Measurements from ENCODE around the gene ZC3HAV1. TPM values are rescaled to one million over a fixed set of nuclear protein-coding genes. Genes with fewer than 3 reads are reported as not detected.
A peak's percentile ranks its signal among the peaks of the same experiment; 100 is the strongest.

Gene ZC3HAV1
- total RNA-seq, 1 experiment from 2014 or later: 38.0 TPM

DNA sequence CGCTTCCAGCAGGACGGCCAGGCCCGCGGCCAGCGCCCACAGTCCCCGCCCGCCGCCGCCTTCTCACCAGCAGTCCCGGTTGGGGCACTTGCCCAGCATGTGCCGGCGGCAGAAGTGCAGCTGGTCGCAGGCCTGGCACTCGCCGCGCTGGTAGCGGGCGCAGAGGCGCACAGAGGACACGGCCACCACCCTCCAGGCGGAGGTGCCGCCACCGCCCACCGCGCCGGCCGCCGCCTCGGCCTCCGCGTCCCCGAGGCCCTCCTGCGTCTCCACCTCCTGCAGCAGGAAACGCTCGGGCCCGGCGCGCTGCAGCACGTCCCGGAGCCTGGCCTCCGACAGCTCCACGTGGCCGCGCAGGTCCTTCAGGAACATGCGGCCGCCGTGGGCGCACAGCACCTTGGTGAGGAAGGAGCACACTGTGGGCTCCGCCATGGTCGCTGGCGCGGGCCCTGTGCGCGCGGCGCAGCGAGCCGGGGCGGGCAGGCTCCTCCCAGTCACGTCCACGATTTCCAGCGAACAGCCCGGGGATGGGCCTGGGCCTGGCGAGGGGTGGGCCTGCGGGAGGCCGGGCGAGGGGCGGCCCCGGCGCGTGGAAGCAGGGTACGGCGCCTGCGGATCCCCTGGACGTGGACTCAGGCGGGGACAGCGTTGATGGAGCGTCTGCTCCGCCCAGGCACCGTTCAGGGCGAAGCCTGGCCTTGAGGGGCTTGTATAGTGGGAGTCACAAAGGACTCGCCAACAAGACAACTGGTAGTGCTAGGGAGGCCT, 73.8 kb downstream of the ZC3HAV1 start, which contains the start of gene ZC3HAV1L (continued):
- TF ChIP-seq ZNF317 (CRISPR knock-in tag; IDR thresholded peaks at IDR 0.05; ENCODE audit: borderline replicate concordance, low read depth) (0 out of 2 replicates have a peak, but pooled peaks have one; percentile 30), NFYB (CRISPR knock-in tag; conservative IDR thresholded peaks at IDR 0.05; ENCODE audit: low read depth) (no peak; the same call in 1 of the 2 replicates), JAZF1 (CRISPR knock-in tag; IDR thresholded peaks at IDR 0.05) (no peak), NFE2L1 (CRISPR knock-in tag; IDR thresholded peaks at IDR 0.05) (peak; percentile 39; the same call in 1 of the 2 replicates), GABPB1 (CRISPR knock-in tag; IDR thresholded peaks at IDR 0.05) (no peak)
- TF ChIP-seq, protein P1, sequence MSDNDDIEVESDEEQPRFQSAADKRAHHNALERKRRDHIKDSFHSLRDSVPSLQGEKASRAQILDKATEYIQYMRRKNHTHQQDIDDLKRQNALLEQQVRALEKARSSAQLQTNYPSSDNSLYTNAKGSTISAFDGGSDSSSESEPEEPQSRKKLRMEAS (CRISPR knock-in tag; IDR thresholded peaks at IDR 0.05): peak; percentile 91
- TF ChIP-seq, protein P2, sequence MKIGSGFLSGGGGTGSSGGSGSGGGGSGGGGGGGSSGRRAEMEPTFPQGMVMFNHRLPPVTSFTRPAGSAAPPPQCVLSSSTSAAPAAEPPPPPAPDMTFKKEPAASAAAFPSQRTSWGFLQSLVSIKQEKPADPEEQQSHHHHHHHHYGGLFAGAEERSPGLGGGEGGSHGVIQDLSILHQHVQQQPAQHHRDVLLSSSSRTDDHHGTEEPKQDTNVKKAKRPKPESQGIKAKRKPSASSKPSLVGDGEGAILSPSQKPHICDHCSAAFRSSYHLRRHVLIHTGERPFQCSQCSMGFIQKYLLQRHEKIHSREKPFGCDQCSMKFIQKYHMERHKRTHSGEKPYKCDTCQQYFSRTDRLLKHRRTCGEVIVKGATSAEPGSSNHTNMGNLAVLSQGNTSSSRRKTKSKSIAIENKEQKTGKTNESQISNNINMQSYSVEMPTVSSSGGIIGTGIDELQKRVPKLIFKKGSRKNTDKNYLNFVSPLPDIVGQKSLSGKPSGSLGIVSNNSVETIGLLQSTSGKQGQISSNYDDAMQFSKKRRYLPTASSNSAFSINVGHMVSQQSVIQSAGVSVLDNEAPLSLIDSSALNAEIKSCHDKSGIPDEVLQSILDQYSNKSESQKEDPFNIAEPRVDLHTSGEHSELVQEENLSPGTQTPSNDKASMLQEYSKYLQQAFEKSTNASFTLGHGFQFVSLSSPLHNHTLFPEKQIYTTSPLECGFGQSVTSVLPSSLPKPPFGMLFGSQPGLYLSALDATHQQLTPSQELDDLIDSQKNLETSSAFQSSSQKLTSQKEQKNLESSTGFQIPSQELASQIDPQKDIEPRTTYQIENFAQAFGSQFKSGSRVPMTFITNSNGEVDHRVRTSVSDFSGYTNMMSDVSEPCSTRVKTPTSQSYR (CRISPR knock-in tag; IDR thresholded peaks at IDR 0.05): 0 out of 2 replicates have a peak, but pooled peaks have one; percentile 12
- TF ChIP-seq, protein P3, sequence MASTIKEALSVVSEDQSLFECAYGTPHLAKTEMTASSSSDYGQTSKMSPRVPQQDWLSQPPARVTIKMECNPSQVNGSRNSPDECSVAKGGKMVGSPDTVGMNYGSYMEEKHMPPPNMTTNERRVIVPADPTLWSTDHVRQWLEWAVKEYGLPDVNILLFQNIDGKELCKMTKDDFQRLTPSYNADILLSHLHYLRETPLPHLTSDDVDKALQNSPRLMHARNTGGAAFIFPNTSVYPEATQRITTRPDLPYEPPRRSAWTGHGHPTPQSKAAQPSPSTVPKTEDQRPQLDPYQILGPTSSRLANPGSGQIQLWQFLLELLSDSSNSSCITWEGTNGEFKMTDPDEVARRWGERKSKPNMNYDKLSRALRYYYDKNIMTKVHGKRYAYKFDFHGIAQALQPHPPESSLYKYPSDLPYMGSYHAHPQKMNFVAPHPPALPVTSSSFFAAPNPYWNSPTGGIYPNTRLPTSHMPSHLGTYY (CRISPR knock-in tag; IDR thresholded peaks at IDR 0.05): no peak
- TF ChIP-seq, protein P4, sequence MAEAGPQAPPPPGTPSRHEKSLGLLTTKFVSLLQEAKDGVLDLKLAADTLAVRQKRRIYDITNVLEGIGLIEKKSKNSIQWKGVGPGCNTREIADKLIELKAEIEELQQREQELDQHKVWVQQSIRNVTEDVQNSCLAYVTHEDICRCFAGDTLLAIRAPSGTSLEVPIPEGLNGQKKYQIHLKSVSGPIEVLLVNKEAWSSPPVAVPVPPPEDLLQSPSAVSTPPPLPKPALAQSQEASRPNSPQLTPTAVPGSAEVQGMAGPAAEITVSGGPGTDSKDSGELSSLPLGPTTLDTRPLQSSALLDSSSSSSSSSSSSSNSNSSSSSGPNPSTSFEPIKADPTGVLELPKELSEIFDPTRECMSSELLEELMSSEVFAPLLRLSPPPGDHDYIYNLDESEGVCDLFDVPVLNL (CRISPR knock-in tag; IDR thresholded peaks at IDR 0.05; ENCODE audit: borderline replicate concordance, low read depth): peak; percentile 81; the same call in 1 of the 2 replicates
- TF ChIP-seq, protein P5, sequence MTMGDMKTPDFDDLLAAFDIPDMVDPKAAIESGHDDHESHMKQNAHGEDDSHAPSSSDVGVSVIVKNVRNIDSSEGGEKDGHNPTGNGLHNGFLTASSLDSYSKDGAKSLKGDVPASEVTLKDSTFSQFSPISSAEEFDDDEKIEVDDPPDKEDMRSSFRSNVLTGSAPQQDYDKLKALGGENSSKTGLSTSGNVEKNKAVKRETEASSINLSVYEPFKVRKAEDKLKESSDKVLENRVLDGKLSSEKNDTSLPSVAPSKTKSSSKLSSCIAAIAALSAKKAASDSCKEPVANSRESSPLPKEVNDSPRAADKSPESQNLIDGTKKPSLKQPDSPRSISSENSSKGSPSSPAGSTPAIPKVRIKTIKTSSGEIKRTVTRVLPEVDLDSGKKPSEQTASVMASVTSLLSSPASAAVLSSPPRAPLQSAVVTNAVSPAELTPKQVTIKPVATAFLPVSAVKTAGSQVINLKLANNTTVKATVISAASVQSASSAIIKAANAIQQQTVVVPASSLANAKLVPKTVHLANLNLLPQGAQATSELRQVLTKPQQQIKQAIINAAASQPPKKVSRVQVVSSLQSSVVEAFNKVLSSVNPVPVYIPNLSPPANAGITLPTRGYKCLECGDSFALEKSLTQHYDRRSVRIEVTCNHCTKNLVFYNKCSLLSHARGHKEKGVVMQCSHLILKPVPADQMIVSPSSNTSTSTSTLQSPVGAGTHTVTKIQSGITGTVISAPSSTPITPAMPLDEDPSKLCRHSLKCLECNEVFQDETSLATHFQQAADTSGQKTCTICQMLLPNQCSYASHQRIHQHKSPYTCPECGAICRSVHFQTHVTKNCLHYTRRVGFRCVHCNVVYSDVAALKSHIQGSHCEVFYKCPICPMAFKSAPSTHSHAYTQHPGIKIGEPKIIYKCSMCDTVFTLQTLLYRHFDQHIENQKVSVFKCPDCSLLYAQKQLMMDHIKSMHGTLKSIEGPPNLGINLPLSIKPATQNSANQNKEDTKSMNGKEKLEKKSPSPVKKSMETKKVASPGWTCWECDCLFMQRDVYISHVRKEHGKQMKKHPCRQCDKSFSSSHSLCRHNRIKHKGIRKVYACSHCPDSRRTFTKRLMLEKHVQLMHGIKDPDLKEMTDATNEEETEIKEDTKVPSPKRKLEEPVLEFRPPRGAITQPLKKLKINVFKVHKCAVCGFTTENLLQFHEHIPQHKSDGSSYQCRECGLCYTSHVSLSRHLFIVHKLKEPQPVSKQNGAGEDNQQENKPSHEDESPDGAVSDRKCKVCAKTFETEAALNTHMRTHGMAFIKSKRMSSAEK (CRISPR knock-in tag; IDR thresholded peaks at IDR 0.05; ENCODE audit: borderline replicate concordance): no peak

DNA sequence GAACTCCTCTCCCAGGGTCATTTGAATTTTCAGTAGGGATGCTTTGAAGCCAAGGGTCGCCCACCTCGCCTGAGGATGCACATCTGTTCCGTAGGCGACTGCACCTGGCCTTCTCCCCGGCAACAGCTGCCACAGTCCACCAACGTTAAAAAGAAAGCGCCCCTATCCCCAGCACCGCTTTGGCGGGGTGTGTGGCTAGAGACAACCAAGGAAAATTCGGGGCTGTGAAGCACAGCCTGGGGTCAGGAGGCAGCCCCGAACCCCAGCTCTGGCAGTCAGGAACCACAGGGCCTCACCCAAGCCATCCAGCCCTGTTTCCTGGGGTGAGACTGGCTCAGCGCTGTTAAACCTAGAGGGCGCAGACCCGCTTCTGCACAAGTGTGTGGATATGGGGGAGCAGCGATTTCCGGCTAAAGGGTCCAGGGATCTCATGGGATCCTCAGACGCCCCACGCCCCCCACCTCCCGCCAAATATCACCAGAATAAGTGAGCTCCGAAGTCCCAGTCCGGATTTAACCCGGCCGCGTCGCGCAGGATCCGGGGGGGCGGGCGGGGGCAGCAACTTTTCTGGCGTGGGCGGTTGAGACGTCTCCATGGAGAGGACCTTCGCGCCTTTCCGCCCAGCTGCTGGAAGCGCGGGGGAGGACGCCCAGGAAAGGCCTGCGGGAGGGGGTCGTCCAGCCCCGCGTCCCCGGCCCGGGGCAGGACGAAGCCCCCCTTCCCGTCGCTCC, 74.5 kb downstream of the ZC3HAV1 start:
- H3K4me3 Mint-ChIP-seq: peak overlapping the region; percentile 67
- TF ChIP-seq ZNF121 (CRISPR knock-in tag; IDR thresholded peaks at IDR 0.05) (no peak), RELA (CRISPR knock-in tag; IDR thresholded peaks at IDR 0.05; ENCODE audit: borderline replicate concordance) (no peak), ZNF138 (CRISPR knock-in tag; conservative IDR thresholded peaks at IDR 0.05) (no peak), NFE2L1 (CRISPR knock-in tag; IDR thresholded peaks at IDR 0.05) (no peak)
- TF ChIP-seq, protein P6, sequence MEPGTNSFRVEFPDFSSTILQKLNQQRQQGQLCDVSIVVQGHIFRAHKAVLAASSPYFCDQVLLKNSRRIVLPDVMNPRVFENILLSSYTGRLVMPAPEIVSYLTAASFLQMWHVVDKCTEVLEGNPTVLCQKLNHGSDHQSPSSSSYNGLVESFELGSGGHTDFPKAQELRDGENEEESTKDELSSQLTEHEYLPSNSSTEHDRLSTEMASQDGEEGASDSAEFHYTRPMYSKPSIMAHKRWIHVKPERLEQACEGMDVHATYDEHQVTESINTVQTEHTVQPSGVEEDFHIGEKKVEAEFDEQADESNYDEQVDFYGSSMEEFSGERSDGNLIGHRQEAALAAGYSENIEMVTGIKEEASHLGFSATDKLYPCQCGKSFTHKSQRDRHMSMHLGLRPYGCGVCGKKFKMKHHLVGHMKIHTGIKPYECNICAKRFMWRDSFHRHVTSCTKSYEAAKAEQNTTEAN (CRISPR knock-in tag; IDR thresholded peaks at IDR 0.05): 0 out of 2 replicates have a peak, but pooled peaks have one; percentile 23
- H3K4me1 Mint-ChIP-seq: peaks cover 31% of the 10 kb centered on the region
- H3K27me3 Mint-ChIP-seq (ENCODE audit: low read depth): peaks cover 29% of the 10 kb centered on the region
- DNase-seq (ENCODE audit: low spot score) (peak; percentile 35), ATAC-seq (peak; percentile 52)
- POLR2A ChIA-PET: interaction anchor here (1.0 kb wide), 1 partner anchor 59 kb away, joined by 3 read pairs; no protein-coding TSS in a partner anchor
- no peaks in the 10 kb centered on the region for H3K9me3 Mint-ChIP-seq
- no peak overlapping the region for H3K27ac Mint-ChIP-seq
- CTCF ChIA-PET: interaction anchor here (0.7 to 2.0 kb wide), 4 partner anchors 17 to 127 kb away, joined by 4 to 6 read pairs (median 4); no protein-coding TSS in a partner anchor
- peaks cover 23% of the 10 kb centered on the region for H3K36me3 Mint-ChIP-seq

Data from WTC11 (cell line).